NCI-H510A treated with DMSO at 0.1 percent for 48 hours (cell line): ENCODE results near the gene PTPRD.
A peak's percentile ranks its signal among the peaks of the same experiment; 100 is the strongest.
"Not testable (repeated sequence)": the region's sequence is repeated elsewhere in the genome, so short reads cannot be mapped to it uniquely, and the experiment has no call there.

ENCODE experiments used
- DNase-seq: peaks from one replicate; lab custom pipeline; 2025; lab: John Stamatoyannopoulos, UW

PTPRD gene

GRCh38 chr9:9963841-9964240, 649.0 kb downstream of the PTPRD start:
- no peak for DNase-seq

GRCh38 chr9:9961934-9962333, 650.9 kb downstream of the PTPRD start:
- DNase-seq, result no peak

DNA sequence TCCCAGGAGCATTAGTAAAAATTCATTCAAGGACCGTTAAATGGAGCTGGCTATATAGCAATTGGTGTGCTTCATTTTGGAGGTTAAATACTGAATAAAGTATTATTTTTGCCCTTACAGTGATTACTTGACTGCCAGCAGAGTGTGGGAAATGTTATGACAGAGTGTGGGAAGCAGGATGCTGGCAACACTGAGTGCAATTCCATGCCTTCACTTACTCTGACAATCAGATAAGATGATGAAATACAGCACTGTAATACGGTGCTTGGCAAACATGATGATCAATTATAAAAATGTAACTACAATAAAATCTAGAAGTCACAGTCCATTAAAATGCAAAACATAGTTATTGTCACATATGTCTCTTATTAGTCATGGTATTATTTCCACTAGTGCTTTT, 651.3 kb downstream of the PTPRD start:
- no peak for DNase-seq

- DNase-seq, result no peak
These were observed 661.1 kb downstream of the PTPRD start for GRCh38 chr9:9951556-9952160.

- no peak for DNase-seq
These were observed 662.0 kb downstream of the PTPRD start for GRCh38 chr9:9950813-9951212.

- no peak for DNase-seq
These were observed 662.8 kb downstream of the PTPRD start for GRCh38 chr9:9949978-9950377.

GRCh38 chr9:9949368-9949767, 663.4 kb downstream of the PTPRD start:
- DNase-seq, result no peak

- DNase-seq, result no peak
These were observed 666.8 kb downstream of the PTPRD start for GRCh38 chr9:9945966-9946365.

DNA sequence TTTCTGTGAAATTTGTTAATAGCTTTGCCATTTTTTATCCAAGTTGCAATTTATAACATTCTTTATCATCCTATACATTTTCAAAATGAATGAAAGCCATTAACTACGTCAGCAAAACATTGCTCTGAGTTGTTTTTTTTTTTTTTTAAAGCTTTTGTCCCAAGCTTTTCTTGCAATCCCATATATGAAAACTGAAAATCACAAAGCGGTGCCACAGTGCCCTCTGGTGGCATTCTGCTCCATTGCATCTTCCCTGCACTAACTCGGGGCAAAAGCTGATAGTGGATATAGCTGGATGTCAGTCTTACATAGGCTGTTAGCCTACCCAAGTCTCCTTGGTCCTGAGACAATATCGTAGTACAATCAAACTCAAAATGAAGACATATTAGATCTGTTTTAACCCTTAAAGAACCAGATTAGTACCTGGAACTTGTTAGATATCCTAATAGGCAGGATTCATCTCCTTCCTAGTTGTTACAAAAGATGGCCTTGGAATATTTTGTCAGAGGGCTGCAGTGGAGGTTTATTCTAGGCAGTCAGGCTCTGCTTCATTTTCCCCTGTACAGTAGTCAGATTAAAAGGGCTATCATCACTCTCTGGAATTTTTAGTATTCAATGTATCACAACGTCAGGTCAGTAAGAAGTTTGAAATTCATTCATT, 669.9 kb downstream of the PTPRD start:
- DNase-seq, result peak; percentile 25

DNA sequence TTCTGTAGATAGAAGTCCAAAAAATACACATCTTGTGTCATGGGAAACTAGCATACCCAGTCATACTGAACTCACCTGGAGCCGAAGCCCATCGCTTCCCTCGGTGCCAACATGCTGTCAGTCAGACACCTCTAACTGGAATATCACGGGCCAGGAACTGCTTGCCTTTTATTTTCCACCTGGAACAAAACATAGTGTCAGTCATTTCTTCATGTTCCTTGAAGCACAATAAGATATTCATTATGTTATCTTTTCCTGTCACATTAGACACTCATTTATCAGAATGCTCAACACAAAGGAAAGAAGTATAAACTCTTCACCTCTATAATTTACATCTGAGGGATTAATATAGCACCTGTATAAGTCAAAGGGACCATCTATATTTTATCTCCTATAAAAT, 674.4 kb downstream of the PTPRD start:
- no peak for DNase-seq

DNA sequence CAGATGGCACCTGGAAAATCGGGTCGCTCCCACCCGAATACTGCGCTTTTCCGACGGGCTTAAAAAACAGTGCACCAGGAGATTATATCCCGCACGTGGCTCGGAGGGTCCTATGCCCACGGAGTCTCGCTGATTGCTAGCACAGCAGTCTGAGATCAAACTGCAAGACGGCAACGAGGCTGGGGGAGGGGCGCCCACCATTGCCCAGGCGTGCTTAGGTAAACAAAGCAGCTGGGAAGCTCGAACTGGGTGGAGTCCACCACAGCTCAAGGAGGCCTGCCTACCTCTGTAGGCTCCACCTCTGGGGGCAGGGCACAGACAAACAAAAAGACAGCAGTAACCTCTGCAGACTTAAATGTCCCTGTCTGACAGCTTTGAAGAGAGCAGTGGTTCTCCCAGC, 681.3 kb downstream of the PTPRD start:
- DNase-seq, result not testable (repeated sequence)

- DNase-seq, result no peak
These were observed 688.4 kb downstream of the PTPRD start for GRCh38 chr9:9924376-9924775.

- no peak for DNase-seq
These were observed 691.0 kb downstream of the PTPRD start for GRCh38 chr9:9921805-9922204.

- DNase-seq, result no peak
These were observed 692.3 kb downstream of the PTPRD start for GRCh38 chr9:9920425-9921060.

- DNase-seq, result no peak
These were observed 693.5 kb downstream of the PTPRD start for GRCh38 chr9:9919174-9919775.

DNA sequence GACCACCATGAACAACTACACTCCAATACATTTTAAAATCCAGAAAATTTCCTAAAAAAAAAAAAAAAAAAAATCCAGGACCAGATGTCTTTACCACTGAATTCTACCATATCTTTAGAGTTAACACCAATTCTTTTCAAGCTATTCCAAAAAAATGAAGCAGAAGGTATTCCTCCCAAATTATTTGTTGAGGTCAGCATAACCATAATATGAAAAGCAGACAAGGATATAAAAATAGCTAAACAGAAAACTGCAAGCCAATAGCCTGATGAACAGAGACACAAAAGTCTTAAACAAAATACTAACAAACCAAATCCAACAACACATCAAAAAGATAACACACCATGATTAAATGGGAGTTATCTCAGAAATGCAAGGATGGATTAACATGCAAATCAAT, 695.4 kb downstream of the PTPRD start:
- no peak for DNase-seq

DNA sequence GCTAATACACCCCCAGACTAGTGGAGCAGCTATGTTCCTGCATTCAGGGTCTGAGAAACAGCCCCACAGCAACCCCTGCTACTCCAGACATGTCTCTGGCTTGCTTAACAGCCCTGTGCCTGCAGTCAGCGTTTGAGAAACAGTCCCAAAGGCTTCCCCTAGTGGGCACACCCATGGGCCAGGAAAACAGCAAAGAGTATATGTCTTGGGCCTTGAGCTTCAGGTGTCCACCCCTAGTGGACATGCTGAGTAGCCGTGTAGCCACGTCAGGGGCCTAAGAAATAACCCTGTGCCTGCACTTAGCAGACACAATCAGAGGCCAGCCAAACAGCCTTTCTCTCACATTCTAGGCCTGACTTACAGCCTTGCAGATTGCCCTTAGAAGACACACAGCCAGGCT, 698.6 kb downstream of the PTPRD start:
- no peak for DNase-seq

- DNase-seq, result no peak
These were observed 699.4 kb downstream of the PTPRD start for GRCh38 chr9:9913276-9913832.

GRCh38 chr9:9912459-9912858, 700.3 kb downstream of the PTPRD start:
- peak; percentile 9 for DNase-seq

DNA sequence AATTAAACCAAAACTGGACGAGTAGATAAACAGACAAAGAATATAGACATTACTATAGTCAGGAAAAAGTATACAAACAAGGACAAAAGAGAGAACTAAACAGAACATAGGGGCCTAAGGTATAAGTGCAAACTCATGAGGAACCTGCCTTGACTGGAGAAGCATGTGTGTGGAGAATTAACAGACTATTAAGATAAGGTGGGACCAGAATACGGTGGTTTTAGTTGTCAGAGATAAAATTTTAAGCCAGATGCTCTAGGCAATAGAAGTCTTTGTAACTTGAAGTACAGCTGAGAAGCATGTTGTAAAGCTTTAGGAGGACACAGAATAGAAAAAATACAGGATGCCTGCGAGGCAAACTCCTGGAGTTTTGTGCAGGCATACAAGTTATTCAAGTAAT, 707.1 kb downstream of the PTPRD start:
- DNase-seq, result no peak

DNA sequence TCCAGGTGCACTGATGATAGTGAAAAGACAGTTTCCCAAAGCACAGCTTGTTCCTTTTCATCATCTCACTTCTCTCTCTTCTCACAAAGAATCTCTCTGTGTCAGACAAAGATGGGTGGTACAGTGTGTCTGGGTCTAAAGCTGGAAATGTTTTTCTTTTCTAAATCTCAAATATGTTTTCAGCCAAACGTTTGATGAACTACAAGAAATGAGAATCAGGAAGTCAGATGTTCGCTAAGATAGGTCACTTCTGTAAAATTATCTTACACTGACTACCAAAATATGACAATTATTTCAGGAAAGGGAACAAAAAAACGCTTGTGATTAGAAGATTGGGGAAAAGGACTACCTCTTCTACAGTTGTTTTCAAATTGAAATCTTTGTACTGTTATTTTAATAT, 708.8 kb downstream of the PTPRD start:
- DNase-seq, result no peak

DNA sequence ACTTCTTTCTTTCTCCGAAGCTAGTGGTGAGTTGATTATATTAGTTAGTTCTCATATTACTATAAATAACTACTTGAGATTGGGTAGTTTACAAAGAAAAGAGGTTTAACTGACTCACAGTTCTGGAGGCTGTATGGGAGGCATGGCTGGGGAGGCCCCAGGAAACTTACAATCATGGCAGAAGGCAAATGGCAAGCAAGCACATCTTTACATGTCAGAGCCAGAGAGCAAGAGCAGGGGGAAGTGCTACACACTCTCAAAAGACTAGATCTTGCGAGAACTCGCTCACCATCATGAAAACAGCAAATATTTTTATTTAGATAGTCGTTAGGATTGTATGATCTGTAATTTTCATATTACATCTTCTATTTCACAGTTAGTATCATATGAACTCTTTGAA, 711.2 kb downstream of the PTPRD start:
- no peak for DNase-seq

DNA sequence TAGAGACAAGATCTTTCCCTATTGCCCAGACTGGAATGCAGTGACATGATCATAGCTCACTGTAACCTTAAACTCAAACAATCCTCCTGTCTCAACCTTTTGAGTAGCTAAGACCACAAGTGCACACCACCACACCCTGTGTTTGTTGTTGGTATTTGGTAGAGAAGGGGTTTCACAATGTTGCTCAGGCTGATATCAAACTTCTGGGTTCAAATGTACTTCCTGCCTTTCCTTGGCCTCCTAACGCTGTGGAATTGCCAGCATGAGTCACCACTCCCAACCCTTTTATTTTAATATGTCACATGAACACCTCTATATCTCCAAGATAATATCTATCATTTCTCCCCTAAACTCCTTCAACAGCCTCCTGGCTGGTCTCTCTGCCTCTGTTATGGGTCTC, 719.0 kb downstream of the PTPRD start:
- no peak for DNase-seq
